GM19438 (cell line): ENCODE results near the gene PRKCE.

Experiments
- ATAC-seq: cut with Tn5 transposase; IDR thresholded peaks from one replicate; pipeline ENCODE4 v1.9.1; 2021; ENCODE audit warnings: low read depth; ENCODE audit not compliant: unreplicated experiment

PRKCE gene

DNA sequence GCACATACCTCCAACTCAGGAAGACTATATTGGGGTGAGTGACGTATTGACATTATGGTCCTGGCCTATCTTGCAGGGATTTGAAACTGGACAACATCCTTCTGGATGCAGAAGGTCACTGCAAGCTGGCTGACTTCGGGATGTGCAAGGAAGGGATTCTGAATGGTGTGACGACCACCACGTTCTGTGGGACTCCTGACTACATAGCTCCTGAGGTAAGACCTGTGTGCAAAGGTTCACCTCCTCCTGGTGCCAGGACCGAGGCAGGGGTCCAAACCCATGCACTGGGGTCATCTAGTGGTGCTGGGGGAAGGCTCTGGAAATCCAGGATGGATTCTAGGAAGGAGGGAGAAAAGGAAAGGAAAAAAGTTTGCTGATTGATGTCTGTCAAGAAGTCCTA, 493.5 kb downstream of the PRKCE start:
- no peak for ATAC-seq

DNA sequence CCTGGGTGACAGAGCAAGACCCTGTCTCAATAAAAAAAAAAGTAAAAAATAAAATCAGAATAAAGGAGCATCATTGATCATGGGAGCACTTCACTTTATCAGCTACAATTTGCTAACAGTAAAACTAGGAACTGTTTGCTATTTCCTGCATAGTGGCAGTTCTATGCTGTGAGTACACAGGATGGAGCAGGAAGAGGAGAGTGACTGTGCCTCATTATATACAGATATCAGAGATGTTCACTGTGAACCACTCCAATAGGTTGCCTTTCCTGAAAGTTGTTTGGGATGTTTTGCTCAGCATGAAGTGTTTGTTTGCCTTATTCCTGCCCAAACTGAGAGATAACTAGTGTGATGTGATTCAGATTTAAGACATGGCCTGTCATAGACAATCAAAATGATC, 494.4 kb downstream of the PRKCE start:
- ATAC-seq = no peak

- ATAC-seq = no peak
Measured at GRCh38 chr2:46146866-46147502, 495.5 kb downstream of the PRKCE start.

DNA sequence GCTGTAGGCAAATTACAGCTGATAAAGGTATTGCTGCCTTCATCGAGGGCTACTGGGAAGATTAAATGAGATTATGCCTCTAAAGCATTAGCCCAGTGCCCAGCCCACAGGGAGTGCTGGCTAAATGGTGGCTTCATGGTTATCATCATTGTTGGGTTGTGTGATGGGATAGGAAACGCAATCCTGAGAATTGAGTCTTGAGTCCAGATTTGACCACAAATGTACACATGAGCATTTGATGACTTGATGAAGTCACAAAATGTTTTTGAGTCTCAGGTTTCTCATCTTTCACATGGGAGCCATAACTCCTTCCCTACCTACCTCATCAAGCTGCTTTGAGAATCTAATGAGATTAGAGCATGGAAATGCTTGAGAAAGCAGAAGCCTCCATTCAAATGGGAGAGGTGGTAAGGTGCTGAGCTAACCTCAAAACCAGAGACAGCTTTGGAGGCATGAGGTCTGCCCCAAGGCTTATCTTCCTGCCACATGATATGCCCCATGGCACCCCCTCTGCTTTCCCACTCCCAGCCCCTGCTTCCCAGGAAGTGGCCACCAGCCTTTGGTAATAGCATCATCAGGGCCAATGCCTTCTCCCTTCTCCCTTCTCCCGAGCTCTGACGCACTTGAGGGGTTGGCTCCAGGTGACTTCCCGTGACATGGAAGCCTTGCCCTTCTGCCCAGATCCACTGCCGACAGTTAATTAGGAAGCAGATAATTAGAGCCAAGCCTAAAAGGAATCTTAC, 496.3 kb downstream of the PRKCE start:
- ATAC-seq = no peak

DNA sequence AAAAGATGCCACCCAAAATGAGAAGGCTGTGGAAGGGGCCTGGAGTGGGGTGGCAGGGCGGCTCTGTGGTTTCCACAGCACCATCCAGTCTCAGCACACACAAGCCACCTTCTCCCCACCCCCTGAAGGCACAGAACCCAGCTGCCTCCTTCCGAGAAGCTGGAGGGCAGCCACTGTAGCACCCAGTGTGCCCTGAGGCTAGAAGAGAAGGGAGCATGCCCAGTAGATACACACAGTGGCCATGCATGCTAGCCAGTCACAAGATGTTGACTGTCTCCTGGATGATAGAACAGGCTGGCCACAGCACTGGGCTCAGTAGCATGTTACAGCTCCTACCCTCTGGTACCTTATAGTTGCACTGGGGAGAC, 496.9 kb downstream of the PRKCE start:
- no peak for ATAC-seq

GRCh38 chr2:46150445-46150955, 499.0 kb downstream of the PRKCE start:
- no peak for ATAC-seq

- ATAC-seq = no peak
Measured at GRCh38 chr2:46151577-46151976, 500.1 kb downstream of the PRKCE start.

- no peak for ATAC-seq
Measured at GRCh38 chr2:46153996-46154753, 502.7 kb downstream of the PRKCE start.

DNA sequence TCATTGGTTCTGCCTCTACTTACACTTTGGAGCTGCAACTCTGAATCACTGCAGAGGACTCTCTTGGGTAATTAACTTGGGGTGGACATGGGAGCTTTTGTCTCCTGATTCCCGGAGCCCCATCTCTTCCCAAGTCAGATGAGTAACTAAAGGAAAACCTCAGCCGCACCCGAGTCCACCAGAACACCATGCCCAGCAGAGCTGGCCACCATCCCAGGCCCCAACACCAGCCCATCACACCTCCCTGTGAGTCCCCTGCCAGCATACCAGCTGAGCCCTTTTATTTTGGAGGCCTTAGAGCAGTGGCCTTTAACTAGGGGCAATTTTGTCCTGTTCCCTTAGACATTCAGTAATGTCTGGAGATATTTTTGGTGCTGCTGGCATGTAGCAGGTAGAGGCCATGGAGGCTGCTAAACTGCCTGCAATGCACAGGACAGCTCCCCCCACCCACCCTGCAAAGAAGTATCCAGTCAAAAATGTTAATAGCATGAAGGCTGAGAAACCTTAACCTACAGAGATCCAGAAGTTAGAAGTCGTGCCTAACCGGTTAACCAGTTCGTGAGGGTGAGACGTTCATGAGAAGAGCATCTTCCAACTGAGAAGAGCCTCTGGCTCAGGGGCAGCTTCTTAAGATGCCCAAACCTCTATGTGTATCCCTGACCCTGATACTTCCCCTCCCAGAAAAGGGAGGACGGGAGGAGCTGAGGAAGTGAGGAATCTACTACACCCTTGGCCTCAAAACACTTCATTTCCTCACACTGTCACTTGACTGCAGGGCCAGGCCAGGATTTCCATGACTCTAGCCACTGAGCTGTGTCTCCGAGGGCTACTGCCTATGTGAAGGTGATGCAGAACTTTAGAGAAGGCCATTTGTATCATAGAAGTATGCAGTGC, 505.8 kb downstream of the PRKCE start:
- ATAC-seq = no peak

- no peak for ATAC-seq
Measured at GRCh38 chr2:46157966-46158310, 506.5 kb downstream of the PRKCE start.

DNA sequence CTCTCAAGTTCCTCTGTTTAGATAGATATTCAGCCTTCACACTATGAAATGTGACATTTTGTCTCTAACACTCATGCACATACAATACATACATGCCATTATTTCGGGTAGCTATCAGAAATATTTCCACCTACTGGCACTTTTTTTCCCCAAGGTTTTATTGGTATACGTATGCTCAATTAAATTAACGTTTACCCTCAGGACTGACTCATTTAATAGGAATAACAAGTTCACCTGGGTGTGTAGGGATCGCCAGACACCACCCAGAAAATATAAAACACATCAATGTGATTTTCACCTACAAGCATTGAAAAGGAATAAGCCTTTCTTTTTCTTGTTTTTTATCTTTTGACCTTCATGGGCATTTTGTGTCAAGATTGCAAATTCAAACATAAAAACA, 507.2 kb downstream of the PRKCE start:
- no peak for ATAC-seq

DNA sequence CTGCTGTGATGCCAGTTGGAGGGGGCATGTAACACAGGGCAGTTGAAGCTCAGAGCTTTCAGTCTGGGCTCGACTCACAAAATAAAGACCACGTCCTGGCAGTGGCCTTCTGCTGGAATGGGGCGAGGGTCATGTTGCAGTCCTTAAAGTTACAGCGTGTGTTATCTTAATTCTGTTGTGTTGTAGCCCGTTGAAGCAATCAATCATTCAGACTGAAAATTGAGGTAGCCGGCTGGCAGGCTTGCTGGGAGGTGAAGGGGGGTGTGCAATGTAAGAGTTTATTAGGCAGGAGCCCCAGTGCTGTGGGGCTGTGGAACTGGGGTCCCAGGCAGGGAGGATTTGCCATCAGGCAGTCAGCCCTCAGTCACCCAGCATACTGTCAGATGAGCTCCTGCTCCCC, 508.9 kb downstream of the PRKCE start:
- no peak for ATAC-seq

DNA sequence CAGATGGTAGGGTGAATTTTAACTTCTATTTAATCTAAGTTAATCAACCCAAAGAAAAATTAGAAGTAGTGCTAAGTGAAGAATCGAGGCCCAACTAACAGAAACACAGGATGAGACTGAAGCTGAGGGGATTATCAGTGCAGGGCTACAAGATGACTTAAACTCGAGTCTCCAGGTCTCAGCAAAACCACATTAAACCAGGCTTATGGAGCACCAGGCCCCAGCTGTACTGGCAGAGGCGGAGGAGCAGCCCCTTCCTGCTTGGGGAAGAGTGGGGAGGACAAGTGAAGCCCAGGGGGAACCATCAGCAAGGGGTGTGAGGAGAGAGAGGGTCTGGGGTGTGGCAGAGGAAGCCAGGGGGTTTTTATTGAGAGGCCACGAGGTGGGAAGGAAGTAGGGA, 509.8 kb downstream of the PRKCE start:
- no peak for ATAC-seq

DNA sequence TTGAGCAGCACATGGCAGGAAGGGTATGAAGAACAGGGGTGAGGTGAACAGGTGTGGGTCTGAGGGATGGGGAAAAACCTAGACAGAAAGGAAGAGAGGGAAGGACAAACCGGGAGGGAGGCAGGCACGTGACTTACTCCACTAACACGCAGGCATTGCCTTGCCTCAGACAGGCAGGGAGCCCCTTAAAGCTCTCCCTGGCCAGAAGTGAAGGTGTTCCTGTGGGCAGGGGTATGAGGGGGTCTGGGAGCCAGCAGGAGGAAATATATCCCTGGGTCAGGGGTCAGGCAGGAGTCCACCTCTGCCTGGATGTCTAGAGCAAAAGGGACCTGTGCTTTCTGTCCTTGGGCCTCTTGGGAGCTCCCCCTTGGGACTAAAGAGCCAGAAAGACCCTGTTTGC, 510.4 kb downstream of the PRKCE start:
- no peak for ATAC-seq

DNA sequence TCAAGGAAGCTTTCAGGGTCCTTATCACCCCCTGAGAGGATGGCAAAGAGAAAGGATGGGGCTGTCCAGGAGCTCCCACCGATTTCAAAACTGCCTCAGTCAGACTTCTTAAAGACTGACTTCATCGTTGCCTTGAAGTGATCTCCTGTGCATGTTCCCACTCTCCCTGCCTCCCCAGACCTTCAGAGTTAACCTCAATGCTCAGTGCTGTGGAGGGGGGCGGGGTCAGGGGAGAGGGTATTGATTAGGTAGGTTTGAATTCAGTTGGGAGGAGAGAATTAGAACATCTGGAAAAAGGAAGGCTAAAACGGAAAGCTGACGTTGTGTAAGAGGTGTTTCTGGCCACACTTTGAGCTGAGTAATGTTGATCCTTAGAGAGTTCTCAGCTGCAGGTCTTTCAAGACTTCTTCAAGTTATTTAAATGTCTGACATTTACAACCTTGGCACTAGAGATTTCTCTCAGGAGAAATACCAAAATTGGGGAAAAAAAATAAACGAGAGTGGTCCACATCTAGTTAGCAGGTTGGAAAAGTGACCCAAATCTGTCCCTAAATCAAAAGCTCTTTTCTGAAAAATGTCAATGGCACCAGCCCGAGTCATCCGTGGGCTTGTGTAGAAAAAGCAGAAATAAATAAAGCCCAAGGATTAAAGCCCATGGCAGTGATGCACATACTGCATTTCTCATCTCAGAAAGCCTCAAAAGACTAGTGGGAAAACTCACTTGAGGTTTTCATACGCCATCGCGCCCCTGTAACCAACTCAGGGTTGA, 511.0 kb downstream of the PRKCE start:
- ATAC-seq = no peak

DNA sequence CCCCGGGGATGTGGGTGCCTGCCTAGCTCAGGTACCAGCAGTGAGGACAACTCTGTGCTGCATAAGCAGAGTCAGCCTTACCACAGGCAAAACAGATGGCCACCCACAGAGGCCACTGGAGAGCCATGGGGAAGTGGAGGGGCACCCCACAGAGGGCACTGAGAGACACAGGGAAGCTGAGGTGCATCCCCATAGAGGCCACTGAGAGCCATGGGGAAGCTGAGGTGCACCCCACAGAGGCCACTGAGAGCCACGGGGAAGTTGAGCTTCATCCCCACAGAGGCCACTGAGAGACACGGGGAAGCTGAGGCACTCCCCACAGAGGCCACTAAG, 511.6 kb downstream of the PRKCE start:
- no peak for ATAC-seq

DNA sequence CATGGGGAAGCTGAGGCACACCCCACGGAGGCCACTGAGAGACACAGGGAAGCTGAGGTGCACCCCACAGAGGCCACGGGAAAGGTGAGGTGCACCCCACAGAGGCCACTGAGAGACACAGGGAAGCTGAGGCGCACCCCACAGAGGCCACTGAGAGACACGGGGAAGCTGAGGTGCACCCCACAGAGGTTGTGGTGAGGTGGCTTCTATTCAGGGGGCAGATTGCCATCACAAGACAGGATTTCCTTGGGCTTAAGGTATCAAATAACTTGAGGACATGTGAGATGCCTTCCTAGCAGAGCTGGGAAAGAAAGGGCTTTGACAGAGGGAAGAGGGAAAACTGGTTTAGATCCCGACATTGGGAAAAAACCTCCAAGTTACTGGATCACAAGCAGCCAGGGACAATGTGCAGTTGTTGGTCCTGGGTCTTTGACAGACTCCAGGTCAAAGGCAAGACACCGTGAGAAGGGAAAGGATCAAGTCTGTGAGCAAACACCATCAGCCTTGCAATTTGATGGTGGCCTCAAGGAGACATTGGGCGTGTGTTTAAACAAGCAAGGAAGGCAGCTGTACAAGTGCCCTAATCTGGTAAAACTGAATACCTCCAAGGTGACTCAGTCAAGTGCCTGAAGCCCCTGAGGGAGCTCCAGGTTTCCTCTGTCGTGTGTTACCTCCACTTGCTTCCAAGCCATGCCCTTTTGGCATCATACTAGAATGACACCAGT, 512.5 kb downstream of the PRKCE start:
- no peak for ATAC-seq

DNA sequence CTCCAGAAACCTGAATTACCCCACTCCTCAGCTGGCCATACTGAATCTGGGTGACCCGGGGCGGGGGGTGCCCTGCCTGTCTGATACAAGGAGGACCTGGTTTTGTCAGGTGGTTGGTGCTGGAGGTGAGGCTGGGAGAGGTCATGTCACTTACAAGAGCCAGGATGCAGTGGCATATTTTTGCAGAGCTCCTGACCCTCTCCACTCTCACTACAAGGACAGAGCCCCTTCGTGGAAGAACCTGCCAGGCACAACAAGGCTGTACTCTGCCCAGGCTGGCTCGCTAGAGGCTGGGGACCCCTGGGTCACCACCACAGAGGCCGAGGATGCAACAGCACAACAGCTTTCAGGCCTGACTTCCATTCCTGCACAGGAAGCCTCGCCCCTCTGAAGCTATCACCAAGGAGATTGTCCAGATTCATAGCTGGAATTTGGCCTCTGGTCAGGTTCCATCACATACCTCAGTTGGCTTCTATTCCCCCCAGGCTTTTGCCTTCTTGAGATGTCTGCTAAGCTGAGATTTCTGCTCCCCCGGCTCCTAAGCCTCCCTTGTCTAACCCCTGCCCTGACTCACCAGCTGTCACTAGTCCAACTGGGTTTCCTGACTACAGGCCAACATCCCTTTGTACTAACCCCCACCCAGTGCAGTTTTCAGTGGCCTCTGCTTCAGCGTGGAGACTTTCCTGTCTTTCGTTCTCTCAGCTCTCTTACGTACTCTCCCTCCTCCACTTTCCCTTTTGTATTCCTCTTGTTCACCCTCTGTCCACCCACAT, 513.2 kb downstream of the PRKCE start:
- ATAC-seq = no peak

- no peak for ATAC-seq
Measured at GRCh38 chr2:46165916-46166315, 514.4 kb downstream of the PRKCE start.
